Effector CD4-positive, alpha-beta T cell (primary cell): ENCODE data around the gene RBM28.
"Not testable (repeated sequence)": the region's sequence is repeated elsewhere in the genome, so short reads cannot be mapped to it uniquely, and the experiment has no call there.

ENCODE experiments used
- DNase-seq: peaks from one replicate; pipeline ENCODE4 v3.0.0-alpha.2; 2020

The RBM28 gene

DNA sequence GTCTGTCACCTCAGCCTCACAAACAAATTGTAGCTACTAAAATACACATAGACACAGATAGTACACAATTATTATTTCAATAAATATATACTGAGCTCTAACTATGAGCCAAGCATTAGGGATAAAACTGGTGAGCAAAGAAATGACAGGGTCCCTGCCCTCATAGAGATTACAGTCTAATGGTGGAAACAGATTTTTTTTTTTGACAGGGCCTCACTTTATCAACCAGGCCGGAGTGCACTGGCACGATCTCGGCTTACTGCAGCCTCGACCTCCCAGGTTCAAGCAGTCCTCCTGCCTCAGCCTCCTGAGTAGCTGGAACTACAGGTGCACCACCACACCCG, 695 bp upstream of the RBM28 start:
- DNase-seq, result no peak

DNA sequence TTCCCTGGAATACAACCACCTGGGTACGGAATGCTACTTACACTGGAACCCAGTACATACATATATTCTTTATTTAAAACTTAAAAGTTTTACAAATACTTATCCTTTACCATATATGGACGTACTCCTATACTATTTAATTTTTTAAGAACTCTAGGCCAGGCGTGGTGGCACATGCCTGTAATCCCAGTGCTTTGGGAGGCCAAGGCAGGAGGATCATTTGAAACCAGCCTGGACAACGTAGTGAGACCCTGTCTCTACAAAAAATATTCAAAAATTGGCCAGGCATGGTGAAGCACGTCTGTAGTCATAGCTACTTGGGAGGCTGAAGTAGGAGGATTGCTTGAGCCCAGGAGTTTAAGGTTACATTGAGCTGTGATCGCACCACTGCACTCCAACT, 2.0 kb downstream of the RBM28 start:
- DNase-seq, result no peak

DNA sequence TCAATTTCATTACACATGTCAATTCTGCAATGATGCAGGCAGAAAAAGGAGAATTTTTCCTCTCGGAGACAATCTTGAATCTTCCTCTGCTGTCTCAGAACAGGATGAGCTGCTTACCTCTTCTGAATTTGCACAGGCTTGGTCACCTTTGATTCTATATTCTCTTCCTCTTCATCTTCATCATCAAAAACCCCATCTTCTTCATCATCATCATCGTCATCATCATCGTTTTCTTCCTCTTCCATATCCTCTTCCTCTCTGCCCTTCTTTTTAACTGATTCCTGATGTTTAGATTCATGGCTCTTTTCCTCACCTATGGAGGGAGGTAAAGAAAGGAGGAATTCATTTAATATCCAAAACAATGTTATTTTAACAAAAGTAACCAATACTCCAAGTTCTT, 8.0 kb downstream of the RBM28 start:
- DNase-seq, result no peak

DNA sequence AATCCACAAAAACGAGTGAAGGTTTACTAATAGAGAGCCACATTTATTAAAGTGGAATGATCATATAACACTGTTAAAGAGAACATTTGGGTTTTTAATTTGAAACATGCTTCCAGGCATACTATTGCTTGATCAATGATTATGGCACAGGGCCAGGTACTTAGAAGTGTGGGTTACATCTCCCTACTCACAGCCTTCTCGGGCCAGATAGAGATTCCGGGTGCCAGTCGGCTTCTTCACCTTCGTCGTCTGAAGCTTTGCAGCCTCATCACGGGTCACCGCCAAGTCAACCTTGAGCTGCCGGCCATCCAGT, 19.4 kb downstream of the RBM28 start:
- DNase-seq, result no peak

DNA sequence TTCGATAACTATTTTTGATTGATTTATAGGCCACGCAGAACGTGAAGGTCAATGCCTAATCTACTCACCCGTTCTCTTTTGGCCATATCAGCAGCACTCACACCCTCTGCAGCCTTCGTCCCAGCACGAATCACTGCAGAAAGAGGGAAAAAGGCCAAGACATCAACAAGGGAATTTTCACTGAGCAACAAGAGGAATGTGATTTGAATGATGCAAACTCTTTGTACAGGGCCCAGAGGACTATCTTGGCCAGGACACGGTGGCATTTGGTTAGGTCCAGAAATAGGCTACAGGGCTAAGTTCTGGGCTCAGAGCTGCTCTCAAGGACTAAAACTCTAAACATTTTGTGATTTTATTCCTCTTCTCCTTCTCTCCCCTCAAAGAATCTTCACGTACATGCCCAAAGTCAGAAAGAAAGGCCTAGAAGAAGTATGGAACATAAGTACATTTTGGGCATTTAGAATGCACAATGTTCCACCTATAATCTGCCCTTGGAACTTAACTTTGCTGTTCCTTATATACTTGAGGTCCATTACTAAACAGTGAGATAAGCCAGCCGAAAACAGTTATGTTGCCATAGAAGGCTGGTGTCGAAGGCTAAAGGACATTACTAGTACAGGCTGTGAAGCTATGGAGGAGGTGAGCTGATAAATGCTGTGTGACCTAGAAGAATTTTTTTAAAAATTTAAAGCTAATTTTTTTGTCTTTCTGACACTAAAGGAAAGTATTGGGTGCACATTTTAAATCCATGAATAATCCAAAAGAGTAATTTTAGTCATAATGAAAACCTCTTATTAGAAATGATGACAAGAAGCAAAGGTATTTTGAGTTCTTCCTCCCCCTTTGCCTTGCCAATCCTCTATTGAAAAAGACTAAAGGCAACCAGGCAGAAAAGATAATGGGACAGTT, 20.0 kb downstream of the RBM28 start:
- DNase-seq, result no peak

DNA sequence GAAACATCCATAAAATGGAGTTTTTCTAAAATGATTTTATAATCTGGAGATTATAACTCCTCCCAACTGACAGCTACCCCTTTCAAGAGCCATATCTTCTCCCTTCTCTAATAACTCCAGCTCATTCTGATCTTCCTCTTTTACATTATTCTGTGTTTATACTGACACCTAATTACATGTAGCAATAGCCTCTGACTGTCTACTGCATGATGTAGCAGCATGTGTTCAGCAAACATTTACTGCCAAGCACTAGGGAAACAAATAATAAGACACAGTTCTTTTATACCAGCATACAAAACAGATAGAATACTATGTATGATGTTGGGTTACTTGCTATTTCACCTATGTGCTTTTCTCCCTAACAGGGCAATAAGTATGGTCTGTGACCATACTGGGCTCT, 20.7 kb downstream of the RBM28 start:
- DNase-seq, result no peak

DNA sequence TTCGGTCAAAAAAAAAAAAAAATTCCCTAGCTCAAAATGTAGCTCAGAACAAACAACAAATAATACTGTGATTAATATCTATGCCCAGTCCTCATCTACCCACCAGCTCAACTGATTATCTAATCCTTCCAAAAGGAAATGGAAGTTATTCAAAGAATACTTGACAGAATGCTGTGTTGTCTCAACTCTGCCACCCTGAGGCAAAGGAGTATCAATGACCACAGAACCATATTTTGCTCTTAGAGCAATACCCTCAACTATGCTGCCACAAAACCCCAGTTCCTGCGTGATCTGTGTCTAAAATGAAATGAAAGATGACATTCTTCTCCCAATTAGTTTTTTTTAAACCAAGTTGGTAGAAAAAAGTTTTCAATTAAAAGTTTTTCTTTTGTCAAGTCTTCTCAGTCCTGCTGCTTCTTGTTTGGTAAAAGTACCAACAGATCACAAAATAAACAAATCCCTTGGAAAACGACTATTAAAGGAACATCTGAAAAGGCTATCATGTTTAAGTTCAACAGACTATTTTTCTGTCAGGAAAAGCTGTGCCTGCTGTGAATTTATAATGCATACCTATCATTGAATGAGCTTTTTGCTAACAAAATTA, 21.6 kb downstream of the RBM28 start:
- DNase-seq, result no peak

DNA sequence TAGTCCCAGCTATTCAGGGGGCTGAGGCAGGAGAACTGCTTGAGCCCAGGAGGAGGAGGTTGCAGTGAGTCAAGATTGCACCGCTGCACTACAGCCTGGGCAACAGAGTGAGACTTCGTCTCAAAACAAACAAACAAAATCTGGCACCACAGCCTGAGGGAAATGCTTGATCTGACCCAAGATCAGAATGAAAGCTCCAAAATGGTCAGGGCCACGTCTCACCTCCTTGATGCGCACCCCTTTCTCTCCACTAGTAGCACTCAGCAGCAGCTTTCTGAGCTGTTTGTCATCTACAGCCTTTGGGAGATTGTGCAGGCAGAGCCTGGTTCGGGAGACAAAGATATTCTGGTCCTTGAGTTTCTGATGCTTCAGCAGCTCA, 22.7 kb downstream of the RBM28 start:
- no peak for DNase-seq

DNA sequence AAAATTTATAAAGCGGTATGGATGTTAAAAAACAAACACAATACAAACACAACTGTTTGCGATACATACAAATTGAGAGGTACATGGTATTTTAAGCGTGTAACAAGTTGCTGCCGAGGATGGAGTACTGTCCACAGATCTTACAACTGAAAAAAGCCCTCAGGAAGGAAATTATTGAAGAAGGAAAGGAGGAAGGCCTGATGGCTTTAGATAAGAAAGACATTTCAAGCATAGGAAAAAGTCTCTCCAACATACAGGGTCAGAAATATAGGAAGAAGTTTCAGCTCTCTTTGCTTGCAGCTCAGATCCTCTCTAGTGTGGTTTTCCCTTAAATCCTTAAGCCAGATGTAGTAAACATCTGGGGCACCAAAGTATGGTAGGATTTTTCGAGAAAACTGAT, 25.0 kb downstream of the RBM28 start:
- DNase-seq, result no peak

DNA sequence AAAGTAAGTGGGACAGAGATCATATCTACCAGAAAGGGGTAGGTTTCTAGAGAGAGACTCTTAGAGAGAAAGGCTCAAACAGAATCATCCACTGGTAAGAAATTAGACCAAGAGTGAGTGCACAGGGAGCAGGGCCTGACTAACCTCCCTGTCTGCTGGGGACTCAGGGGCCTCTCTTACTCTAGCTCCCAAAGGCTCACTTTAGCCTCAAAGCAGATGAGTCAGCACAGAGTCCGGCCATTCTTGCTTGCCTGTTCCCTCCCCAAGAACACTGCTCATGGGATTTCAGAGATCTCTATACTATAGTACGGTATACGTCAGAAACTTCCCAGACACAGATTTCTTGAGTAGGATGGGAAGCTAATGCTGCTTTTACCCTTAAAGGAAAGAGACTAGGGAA, 32.7 kb downstream of the RBM28 start:
- DNase-seq, result no peak

DNA sequence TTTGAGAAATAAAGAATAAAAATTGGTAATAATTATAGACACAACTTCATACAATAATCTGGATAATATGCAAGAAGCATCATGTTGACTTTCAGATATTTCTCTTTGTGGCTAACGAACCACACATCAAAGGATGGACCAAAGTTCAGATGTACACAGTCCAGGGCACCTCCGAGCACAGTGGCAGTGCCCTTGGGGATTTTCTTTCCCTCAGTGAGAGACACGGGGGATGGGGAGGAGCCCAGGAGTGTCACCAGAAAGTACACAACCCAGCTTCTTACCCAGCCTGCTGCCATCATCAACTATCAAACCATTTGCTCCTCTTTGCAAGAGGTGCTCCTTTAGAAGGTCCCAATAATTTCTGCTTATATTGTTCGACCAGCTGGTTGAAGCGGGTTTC, 33.2 kb downstream of the RBM28 start:
- no peak for DNase-seq

DNA sequence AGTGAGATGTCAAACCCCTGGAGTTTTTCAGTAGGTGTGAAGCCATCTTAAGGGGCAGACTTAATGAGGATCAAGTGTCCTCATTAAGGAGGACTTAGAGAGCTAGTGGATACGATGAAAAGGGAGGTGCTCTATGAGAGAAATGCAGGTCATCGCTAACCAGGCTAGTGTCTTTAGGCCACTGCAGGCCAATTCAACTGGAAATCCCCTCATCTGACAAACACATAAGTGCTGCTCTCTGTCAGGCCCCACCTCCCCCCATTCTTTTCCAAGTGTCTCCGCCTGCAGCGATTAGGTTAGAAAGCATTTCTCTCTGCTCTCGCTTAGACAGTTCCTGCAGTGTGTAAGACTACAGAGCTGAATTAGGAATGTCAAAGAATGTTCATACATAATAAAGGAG, 33.7 kb downstream of the RBM28 start:
- no peak for DNase-seq

DNA sequence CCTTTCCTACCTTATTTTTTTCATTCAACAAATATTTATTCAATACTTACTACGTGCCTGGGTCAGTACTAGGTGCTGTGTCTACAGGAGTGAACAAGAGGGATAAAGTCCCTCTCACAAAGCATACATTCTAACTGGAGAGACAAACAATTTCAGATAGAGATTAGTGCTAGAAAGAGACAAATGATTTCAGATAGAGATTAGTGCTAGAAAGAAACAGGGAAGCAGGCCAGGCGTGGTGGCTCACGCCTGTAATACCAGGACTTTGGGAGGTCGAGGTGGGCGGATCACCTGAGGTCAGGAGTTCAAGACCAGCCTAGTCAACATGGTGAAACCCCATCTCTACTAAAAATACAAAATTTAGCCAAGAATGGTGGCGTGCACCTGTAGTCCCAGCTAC, 34.6 kb downstream of the RBM28 start:
- DNase-seq, result no peak

DNA sequence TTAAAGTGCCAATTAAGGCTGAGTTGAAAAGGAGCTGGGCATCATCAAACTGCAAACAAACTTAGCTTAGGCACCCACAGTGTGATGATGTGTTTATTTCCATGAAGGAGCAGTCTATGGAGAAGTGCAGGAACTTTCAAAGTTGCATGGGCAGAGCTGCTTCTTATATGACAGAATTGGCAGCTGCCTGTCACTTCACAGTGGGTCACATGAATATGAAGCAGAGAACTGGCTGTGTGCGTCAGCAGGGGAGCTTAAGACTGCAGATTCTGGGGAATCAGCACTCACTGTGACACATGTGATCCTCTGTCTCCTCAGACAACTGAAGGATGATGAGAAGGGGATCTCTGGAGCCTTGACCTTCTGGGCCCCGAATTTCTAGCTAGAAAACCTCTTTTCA, 36.6 kb downstream of the RBM28 start:
- no peak for DNase-seq

DNA sequence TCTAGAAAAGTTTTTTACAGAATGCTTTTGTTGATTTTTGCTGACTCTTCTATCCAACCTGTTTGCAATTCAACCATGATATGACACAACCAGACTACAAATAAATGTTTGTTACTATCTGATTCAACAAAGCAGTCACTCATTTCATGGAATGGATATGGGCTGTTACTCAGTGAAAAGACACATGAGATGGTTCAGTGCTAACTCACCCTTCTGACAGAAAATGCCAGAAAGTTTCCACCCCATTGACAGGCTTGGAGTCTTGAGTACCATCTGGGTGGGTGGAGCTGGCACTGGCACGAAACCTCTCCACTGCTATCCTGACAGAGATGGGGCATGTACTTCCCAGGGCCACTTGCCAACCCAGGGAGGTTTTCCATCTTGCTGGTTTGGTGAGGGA, 39.5 kb downstream of the RBM28 start:
- DNase-seq, result no peak

DNA sequence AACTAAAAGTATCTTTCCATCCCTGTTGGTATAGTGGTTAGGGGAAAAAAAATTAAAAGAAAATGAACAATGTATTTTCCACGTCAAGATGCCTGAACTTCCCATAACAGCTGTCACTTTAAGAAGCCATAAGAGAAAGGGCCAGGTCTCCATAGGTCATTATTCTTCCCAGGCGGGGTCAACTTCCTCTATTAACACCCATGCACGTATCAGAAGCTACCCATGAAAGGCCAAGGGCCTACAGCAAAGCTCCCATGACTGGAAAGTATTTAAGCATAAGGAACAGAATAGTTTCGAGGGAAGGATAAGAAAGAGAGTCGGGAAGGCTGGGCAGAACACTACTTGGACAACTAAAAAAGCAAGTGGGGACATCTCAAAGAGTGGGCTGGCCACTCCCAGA, 40.1 kb downstream of the RBM28 start:
- no peak for DNase-seq

DNA sequence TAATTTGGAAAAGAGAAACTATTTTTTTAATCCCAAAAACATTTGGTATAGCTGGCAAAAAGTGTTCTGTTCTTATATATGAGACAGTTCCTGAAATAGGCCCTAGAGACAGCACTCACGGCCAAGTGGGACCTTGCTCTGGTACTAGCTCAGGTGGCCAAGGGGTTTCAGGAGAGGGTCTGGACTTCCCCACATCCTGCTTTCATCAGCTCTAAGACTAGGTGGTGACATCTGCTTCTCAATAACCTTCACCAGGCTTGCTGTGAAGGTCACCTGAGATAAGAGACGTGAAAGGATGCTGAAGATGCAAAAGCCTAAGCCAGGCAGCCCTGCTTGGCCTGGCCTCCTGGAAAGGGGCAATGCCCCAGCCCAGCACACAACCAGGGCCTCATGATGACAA, 40.6 kb downstream of the RBM28 start:
- DNase-seq, result no peak

DNA sequence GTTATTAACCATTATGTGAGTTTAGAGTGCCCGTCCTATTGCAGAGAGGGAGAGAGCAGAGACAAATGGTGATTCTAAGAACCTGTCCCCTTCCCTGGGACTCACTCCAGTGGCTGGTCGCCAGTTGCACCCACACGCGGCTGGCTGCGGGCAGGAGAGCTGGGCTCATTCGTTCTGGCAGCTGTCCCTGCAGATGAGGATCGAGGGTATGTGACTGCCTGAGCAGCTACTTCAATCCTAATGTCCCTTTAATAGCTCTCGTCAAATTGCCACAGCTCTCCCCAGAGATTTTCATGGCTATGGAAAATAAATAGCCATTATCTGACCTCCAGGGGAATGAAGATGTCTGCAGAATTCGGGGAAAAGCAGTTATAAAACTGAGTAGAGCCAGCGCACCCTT, 41.6 kb downstream of the RBM28 start:
- no peak for DNase-seq

DNA sequence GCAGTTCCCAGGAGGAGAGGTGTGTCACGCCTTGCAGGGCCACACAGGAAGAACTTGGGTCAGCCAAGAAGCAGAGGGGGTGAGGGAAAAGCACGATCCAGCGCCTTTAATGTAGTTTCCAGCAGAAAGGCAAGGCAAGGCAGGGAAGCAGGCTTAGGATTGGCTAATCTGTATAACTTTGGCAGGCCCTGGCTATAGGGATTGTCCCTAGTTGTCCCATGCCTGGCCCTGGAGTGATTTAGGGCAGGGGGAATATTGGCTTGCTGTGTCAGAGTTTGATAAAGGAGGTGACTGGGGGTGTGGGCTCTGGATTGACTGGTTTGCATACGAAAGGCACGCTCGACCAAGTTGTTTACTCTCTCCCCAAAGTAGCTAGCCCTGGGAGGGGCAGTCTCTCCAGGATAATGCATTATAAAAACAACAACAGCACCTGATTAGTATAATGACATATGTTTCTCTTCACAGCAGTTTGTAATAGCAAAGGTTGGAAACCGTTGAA, 44.5 kb downstream of the RBM28 start:
- DNase-seq, result no peak

DNA sequence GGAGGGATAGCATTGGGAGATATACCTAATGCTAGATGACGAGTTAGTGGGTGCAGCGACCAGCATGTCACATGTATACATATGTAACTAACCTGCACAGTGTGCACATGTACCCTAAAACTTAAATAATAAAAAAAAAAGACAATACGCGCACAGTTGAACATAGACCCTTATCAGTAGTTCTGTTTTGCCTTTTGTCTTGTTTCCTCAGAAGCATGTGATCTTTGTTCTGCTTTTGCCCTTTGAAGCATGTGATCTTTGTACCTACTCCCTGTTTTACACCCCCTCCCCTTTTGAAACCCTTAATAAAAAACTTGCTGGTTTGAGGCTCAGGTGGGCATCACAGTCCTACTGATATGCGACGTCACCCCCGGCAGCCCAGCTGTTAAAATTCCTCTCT, 45.7 kb downstream of the RBM28 start:
- DNase-seq, result not testable (repeated sequence)

DNA sequence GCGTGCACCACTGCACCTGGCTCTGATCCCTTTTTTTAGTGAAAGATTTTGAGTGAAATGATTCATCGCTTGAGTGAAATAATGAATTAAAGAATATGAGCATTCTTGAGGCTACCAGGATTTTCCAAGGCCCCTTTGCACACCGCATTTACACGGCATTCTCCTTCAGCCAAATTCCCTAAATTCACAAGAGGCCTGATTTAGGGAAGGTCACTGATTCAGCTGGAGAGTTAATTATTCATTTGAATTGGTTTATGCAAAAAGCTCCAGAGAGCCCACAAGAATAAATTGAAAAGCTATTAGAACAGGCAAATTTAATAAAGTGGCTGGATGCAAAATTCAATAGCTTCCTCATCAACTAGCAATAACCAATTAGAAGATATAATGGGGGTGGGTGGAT, 56.2 kb downstream of the RBM28 start:
- DNase-seq, result no peak

DNA sequence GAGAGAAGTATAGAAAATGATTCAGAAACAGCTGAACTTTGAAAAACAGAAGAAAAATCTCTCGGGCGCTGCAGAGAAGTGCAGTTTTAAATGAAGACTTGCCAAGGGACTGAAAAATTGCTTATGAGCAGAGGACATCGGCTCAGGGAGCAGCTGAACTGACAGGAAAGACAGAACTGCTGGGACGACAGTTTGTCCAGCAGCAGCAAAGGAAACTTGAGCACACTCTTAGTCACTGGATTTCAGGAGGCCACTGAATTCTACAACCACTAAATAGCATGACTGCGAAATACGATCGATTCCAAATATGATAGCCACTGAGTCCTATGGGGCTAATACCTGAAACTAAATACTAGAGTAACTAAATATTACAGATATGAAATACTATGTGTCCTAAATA, 59.6 kb downstream of the RBM28 start:
- no peak for DNase-seq

DNA sequence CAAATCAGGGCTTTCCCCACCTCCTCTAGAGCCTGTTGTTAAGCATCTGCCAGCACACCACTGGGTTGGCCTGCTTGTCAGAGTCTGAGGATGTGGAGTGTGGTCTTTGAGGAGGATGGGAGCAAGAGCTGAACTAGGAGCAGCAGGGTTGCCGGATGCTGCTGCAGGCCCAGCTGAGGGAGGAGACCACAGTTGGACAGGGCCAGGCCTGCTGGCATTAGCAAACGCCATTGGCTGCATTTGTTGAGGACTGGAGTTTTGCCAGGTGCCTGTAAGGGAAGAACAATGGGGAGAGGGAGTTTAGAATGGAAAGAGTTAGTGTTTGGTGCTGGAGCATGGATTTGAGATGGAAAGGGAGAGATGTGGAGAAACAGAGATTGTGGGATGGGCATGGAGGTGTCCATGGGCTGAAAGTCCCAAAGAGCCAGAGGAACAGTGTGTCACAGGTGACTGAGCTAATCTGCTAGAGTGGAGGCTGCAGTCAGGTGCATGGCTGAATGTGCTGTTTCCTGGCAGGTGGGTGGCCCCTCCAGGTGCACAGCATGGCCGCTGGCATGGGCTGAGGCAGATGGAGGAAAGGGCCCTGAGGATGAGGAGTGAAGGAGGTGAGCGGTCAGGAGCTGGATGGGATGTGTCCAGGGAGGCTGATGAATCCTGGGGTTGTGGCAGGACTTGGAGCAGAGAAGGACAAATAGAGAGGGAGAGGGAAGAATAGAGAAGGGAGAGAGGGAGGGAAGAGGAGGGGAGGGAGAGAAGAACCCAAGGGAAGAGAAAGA, 61.9 kb downstream of the RBM28 start:
- DNase-seq, result no peak

DNA sequence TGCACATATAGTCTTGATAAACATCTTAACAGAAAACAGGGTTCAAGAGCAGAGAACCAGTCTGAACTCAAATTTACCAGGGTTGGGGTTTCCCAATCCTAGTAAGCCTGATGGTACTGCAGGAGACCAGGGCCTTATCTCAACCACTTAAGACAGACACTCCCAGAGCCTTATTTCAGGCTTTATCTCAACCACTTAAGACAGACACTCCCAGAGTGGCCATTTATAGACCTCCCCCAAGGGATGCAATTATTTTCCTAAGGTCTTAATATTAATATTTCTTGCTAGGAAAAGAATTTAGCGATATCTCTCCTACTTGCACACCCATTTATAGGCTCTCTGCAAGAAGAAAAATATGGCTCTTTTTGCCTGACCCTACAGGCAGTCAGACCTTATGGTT, 63.3 kb downstream of the RBM28 start:
- DNase-seq, result not testable (repeated sequence)
